Brain microvascular endothelial cell (primary cell): ENCODE measurements around the gene SNX17.

Source experiments
- DNase-seq: peaks from one replicate; pipeline ENCODE4 v3.0.0-alpha.2; 2020
- H3K27ac ChIP-seq: fragments of 250-450 bp; sonication (Bioruptor Pico); 2 replicates; pipeline ENCODE4 v1.5.1; 2020; ENCODE audit warnings: mild to moderate bottlenecking, moderate library complexity
- H3K27me3 ChIP-seq: fragments of 250-450 bp; sonication (Bioruptor Pico); replicated peaks from 2 replicates; pipeline ENCODE4 v1.5.1; 2020; ENCODE audit warnings: mild to moderate bottlenecking
- H3K36me3 ChIP-seq: fragments of 250-450 bp; sonication (Bioruptor Pico); replicated peaks from 2 replicates; pipeline ENCODE4 v1.5.1; 2020; ENCODE audit warnings: mild to moderate bottlenecking
- H3K4me3 ChIP-seq: 2 replicates; pipeline ENCODE4 v1.5.1; 2011; ENCODE audit warnings: low read depth, mild to moderate bottlenecking, control low read depth, low read length, moderate library complexity
- CTCF ChIP-seq: IDR thresholded peaks from 2 replicates; pipeline ENCODE4 v1.5.1; 2011; ENCODE audit warnings: low read depth, mild to moderate bottlenecking, moderate library complexity, low read length, control low read depth, inconsistent platforms; ENCODE audit errors: missing control alignments
- in situ Hi-C: cut with HindIII; loops from 2 replicates; pipeline ENCODE4 v1.10.0; 2017; ENCODE audit warnings: low sequenced_read_pairs, low pct_ligation_motif_present

SNX17 gene

GRCh38 chr2:27370026-27370815 lies at the start of gene SNX17, which contains the start of gene EIF2B4:
Gene SNX17 (plus strand): TSS chr2:27370616. CDS start chr2:27370744, 128 bp downstream.
Gene EIF2B4 (minus strand): TSS chr2:27370338. CDS start chr2:27370314, 24 bp downstream.
- peak within 1 kb of the TSS; percentile 99 for H3K4me3 ChIP-seq
- in situ Hi-C loops = no loop called here
- peak within 1 kb of the TSS; percentile 85 for H3K27ac ChIP-seq
- no peaks in the 10 kb centered on the region for H3K27me3 ChIP-seq
- peak; percentile 100 for DNase-seq
- peaks cover 58% of the 10 kb centered on the region for H3K36me3 ChIP-seq
- TF ChIP-seq CTCF = peak; percentile 70

- DNase-seq = peak; percentile 98
- Histone ChIP-seq H3K27ac (peak overlapping the region; percentile 91), H3K4me3 (peak overlapping the region; percentile 16), H3K36me3 (no peaks in the 10 kb centered on the region), H3K27me3 (no peaks in the 10 kb centered on the region)
- peak; percentile 78 for TF ChIP-seq CTCF
- in situ Hi-C loops = no loop called here
Observed at GRCh38 chr2:27320958-27321543, 49.4 kb upstream of the SNX17 start.

- Histone ChIP-seq H3K36me3 (peaks cover 12% of the 10 kb centered on the region), H3K27ac (peak overlapping the region; percentile 91), H3K4me3 (peak overlapping the region; percentile 92), H3K27me3 (no peaks in the 10 kb centered on the region)
- TF ChIP-seq CTCF = no peak
- in situ Hi-C loops = no loop called here
- no peak for DNase-seq
Observed at GRCh38 chr2:27322301-27322765, 48.1 kb upstream of the SNX17 start.

DNA sequence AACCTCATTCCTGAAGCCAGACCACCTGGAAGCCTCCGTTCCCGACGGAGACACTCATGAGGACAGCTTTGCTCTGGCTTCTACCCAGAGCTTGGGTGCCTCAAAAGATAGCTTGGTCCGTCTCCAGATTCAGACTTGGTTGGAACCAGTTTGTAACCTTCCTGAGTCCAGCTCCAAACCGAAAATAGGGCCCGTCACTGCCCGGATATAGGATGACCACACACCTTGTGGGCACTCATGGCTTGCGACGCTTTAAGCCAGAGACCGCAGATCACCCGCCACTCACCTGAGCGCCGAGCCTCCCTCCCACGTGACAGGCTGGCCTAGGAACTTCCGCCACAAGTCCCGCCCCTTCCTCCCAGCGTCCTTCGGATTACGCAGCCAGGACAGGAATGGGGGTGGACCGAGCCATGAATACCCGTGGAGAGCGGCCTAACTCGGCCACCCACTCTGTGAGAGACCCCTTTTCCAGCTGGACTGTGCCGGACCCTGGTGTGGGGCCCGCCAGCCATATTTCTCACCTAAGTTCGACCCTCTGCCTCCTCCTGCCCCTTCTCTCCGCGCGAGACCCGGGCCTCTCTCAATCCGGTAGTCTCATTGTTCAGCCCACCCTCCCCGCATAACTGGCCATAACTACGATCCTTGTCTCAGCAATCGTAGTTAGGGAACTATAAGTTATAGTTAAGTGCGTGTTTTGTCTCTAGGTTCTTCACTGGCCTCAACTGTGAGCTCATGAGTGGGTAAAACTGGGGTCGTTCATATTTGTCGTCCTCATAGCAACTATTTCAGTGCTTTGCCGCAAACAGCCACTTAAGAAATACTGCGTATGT lies 47.4 kb upstream of the SNX17 start, which contains the start of gene MPV17:
Gene MPV17 (minus strand): TSS at position 332 of the 830 bp plus-strand sequence. CDS start 580 bp downstream, outside the sequence.
- no peaks in the 10 kb centered on the region for H3K27me3 ChIP-seq
- TF ChIP-seq CTCF = no peak
- peak within 1 kb of the TSS; percentile 91 for H3K27ac ChIP-seq
- H3K4me3 ChIP-seq = peak within 1 kb of the TSS; percentile 92
- in situ Hi-C loops = no loop called here
- peaks cover 16% of the 10 kb centered on the region for H3K36me3 ChIP-seq
- peak; percentile 86 for DNase-seq

- TF ChIP-seq CTCF = no peak
- no peak for DNase-seq
- Histone ChIP-seq H3K4me3 (peak overlapping the region; percentile 92), H3K36me3 (peaks cover 24% of the 10 kb centered on the region), H3K27me3 (no peaks in the 10 kb centered on the region), H3K27ac (peak overlapping the region; percentile 91)
- in situ Hi-C loops = no loop called here
Observed at GRCh38 chr2:27323596-27324285, 46.7 kb upstream of the SNX17 start.
